OCI-LY3 (cell line): ENCODE data around the gene ADAP1.

Source experiments
- H2AFZ ChIP-seq: fragments of 200-600, 300-600 bp; shearing (Covaris generic); 2 replicates; pipeline ENCODE4 v1.6.0; 2014; ENCODE audit warnings: antibody characterized with exemption, low read depth, low read length
- H3K27ac ChIP-seq: fragments of 200-600, 300-600 bp; sonication (generic); 2 replicates; pipeline ENCODE4 v1.5.1; 2014; ENCODE audit warnings: mild to moderate bottlenecking, low read length, moderate library complexity, mixed read lengths
- H3K27me3 ChIP-seq: fragments of 200-600, 300-600 bp; sonication (generic); 2 replicates; pipeline ENCODE4 v1.6.1; 2014; ENCODE audit warnings: low read depth, low read length, mixed read lengths
- H3K36me3 ChIP-seq: fragments of 200-600, 300-600 bp; sonication (generic); replicated peaks from 2 replicates; pipeline ENCODE3; 2014; ENCODE audit warnings: low read depth, low read length, mixed read lengths
- H3K4me1 ChIP-seq: fragments of 300-600, 200-600 bp; sonication (generic); 2 replicates; pipeline ENCODE4 v1.6.1; 2014; ENCODE audit warnings: low read length, mixed read lengths
- H3K4me2 ChIP-seq: fragments of 200-600, 300-600 bp; sonication (generic); 2 replicates; pipeline ENCODE4 v1.6.1; 2014; ENCODE audit warnings: low read length, mixed read lengths
- H3K4me3 ChIP-seq: fragments of 300-600, 200-600 bp; sonication (generic); 2 replicates; pipeline ENCODE4 v1.5.1; 2014; ENCODE audit warnings: antibody characterized with exemption, mild to moderate bottlenecking, low read length, moderate library complexity
- H3K79me2 ChIP-seq: fragments of 300-600, 200-600 bp; shearing (Covaris generic); 2 replicates; pipeline ENCODE4 v1.6.1; 2014; ENCODE audit warnings: mild to moderate bottlenecking, low read length, mixed read lengths
- H3K9ac ChIP-seq: fragments of 300-600, 200-600 bp; shearing (Covaris generic); 2 replicates; pipeline ENCODE4 v1.6.0; 2014; ENCODE audit warnings: mild to moderate bottlenecking, low read length, moderate library complexity
- H3K9me3 ChIP-seq: fragments of 200-600, 300-600 bp; shearing (Covaris generic); 2 replicates; pipeline ENCODE4 v1.6.1; 2014; ENCODE audit warnings: low read length, mixed read lengths; ENCODE audit not compliant: insufficient read depth
- H4K20me1 ChIP-seq: fragments of 200-600, 300-600 bp; sonication (generic); 2 replicates; pipeline ENCODE4 v1.6.1; 2016; ENCODE audit warnings: low read length, mixed read lengths; ENCODE audit not compliant: insufficient read depth
- EZH2phosphoT487 ChIP-seq: fragments of 200-600 bp; shearing (Covaris generic); IDR thresholded peaks from 2 replicates; pipeline ENCODE4 v1.6.1; 2018; ENCODE audit warnings: antibody characterized with exemption, mixed run types, low read depth
- TF ChIP-seq, protein P1 (sequence below): fragments of 200-600, 300-600 bp; sonication (generic); IDR thresholded peaks from 2 replicates; pipeline ENCODE4 v1.5.1; 2014; ENCODE audit warnings: antibody characterized with exemption, low read length, low read depth

Gene ADAP1

DNA sequence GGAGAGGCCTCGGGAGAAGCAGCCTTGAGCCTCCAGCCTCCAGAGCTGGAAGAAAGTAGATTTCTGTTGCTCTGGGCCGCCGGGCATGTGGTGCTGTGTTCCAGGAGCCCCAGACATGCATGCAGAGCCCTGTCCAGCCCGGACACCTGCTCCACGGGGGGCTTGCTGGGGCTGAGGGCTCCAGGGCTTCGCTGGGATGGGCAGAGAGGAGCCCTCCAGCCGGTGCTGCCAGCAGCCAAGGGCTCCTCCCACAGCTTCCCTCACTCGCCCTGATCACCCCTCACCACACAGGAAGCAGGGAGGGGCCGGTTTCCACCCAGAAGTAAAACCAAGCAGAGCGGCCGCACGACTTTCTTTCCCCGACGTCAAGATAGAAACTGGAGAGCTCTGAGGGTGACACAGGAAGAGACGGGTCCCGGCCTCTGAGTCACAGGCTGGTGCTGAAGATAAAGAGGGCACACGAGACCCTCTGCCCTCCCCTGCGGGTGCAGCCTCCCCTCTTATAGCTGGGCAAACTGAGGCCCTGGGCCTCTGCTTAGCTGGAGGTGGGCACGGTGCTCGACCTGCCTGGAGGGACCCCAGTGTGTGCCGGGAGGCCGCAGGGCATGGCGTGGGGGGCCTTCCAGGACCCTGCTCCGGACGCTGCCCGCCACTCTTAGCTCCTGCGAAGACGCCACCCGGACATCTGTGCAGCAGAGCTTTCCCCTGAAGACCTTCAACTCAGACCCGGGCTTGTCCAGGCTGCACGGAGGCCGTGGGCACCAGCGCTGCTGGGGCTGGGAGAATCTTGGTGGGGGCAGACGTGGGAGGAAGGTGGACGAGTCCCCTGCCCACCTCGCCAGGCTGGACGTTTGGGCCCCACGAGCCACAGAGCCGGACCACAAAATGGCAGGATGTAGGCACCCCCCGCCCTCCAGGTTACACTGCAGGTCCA is 31.1 kb downstream of the ADAP1 start:
- Histone ChIP-seq H3K79me2 (no peaks in the 10 kb centered on the region), H3K4me2 (peak overlapping the region; percentile 85), H3K27ac (peak overlapping the region; percentile 36), H4K20me1 (no peaks in the 10 kb centered on the region), H3K36me3 (no peaks in the 10 kb centered on the region), H3K4me1 (peaks cover 58% of the 10 kb centered on the region), H3K9me3 (no peaks in the 10 kb centered on the region), H3K27me3 (peaks cover 41% of the 10 kb centered on the region), H3K4me3 (peak overlapping the region; percentile 77), H2AFZ (no peak overlapping the region), H3K9ac (peak overlapping the region; percentile 36)
- TF ChIP-seq, protein P1, sequence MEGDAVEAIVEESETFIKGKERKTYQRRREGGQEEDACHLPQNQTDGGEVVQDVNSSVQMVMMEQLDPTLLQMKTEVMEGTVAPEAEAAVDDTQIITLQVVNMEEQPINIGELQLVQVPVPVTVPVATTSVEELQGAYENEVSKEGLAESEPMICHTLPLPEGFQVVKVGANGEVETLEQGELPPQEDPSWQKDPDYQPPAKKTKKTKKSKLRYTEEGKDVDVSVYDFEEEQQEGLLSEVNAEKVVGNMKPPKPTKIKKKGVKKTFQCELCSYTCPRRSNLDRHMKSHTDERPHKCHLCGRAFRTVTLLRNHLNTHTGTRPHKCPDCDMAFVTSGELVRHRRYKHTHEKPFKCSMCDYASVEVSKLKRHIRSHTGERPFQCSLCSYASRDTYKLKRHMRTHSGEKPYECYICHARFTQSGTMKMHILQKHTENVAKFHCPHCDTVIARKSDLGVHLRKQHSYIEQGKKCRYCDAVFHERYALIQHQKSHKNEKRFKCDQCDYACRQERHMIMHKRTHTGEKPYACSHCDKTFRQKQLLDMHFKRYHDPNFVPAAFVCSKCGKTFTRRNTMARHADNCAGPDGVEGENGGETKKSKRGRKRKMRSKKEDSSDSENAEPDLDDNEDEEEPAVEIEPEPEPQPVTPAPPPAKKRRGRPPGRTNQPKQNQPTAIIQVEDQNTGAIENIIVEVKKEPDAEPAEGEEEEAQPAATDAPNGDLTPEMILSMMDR, result no peak
- TF ChIP-seq EZH2phosphoT487, result no peak

- H3K9me3 ChIP-seq, result no peaks in the 10 kb centered on the region
- peak overlapping the region; percentile 85 for H3K4me2 ChIP-seq
- peak overlapping the region; percentile 35 for H3K9ac ChIP-seq
- no peaks in the 10 kb centered on the region for H4K20me1 ChIP-seq
- H3K36me3 ChIP-seq, result no peaks in the 10 kb centered on the region
- H3K79me2 ChIP-seq, result no peaks in the 10 kb centered on the region
- H3K27ac ChIP-seq, result no peak overlapping the region
- TF ChIP-seq, protein P1, result no peak
- TF ChIP-seq EZH2phosphoT487, result no peak
- peaks cover 40% of the 10 kb centered on the region for H3K27me3 ChIP-seq
- H3K4me1 ChIP-seq, result peaks cover 58% of the 10 kb centered on the region
- peak overlapping the region; percentile 77 for H3K4me3 ChIP-seq
- H2AFZ ChIP-seq, result no peak overlapping the region
Measured at GRCh38 chr7:922334-923107, 32.0 kb downstream of the ADAP1 start.

DNA sequence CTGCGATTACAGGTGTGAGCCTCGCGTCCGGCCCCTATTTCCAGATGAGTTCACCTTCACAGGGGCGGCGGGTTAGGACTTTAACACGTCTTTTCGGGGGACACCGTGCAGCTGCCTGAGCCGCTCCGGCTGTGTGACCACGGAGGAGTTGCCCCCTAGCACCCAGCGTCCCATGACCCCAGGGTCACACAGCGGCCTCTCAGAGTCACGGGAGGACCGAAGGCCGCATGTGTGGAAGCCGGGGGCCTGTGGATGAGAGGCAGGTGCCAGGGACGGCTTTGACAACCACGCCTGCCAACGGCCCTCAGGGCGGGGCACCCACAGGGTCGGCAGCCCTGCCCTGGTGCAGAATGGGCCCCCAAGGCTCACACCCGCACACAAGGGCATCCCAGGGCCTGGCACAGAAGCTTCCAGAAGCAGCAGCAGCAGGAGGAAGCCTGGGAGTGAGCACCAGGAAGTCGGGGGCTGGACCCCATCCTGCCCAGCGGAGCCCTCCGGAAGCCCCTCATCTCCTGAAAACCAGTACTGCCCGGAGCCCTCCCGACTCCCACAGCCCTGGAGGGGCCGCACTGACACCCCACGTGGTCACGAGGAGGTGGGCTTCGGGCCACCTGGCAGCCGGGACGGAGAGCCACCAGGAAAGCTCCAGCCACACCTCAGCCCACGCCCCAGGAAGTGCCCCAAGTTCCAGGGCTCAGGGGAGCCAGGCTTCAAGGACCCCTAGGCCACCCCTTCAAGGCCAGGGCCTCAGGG is 32.7 kb downstream of the ADAP1 start:
- no peak for TF ChIP-seq EZH2phosphoT487
- TF ChIP-seq, protein P1, result no peak
- no peak overlapping the region for H3K9ac ChIP-seq
- no peak overlapping the region for H2AFZ ChIP-seq
- no peaks in the 10 kb centered on the region for H3K36me3 ChIP-seq
- H4K20me1 ChIP-seq, result no peaks in the 10 kb centered on the region
- H3K9me3 ChIP-seq, result no peaks in the 10 kb centered on the region
- H3K27ac ChIP-seq, result no peak overlapping the region
- H3K27me3 ChIP-seq, result peaks cover 33% of the 10 kb centered on the region
- H3K4me2 ChIP-seq, result no peak overlapping the region
- H3K4me3 ChIP-seq, result no peak overlapping the region
- H3K4me1 ChIP-seq, result peaks cover 51% of the 10 kb centered on the region
- no peaks in the 10 kb centered on the region for H3K79me2 ChIP-seq
